ENCODE data around the gene MED25. TPM values are rescaled to one million over a fixed set of nuclear protein-coding genes. Genes with fewer than 3 reads are reported as not detected.

The MED25 gene
- total and polyA plus RNA-seq, 2 of the 8 experiments (the other 6 are each of a cell fraction or from before 2014, with no cell fraction given), result 21.6 to 71.4 TPM

DNA sequence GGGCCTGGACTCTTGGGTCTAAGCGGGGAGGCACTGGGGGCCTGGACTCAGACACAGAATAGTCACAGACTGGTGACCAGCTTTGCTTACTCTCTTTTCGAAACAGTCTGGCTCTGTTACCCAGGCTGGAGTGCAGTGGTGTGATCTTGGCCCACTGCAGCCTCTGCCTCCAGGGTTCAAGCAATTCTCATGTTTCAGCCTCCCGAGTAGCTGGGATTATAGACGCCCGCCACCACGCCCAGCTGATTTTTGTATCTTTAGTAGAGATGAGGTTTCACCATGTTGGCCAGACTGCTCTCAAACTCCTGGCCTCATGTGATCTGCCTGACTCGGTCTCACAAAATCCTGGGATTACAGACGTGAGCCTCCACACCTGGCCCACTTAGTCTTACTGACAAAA lies 11.1 kb downstream of the MED25 start:
- Histone ChIP-seq H4K5ac (ENCODE audit: insufficient read length, low read depth, low read length) (no peak overlapping the region), H4K91ac (replicated peaks; ENCODE audit: insufficient read length, low read length) (no peak overlapping the region), H3K79me2 (ENCODE audit: control insufficient read depth in 1 of 2, insufficient read depth in 2 of 2, low read length in 2 of 2) (peaks cover 0 to 16% of the 10 kb centered on the region in 2 experiments; a peak in 2 of 4 replicates), H3K18ac (ENCODE audit: extremely low read depth, low read length) (no peak overlapping the region), H4K8ac (ENCODE audit: extremely low read depth, insufficient read depth, low read length) (no peak overlapping the region; the same call in 1 of the 2 replicates), H2BK5ac (ENCODE audit: low read depth, low read length) (no peak overlapping the region), H2BK15ac (ENCODE audit: low read length) (no peak overlapping the region), H3K27me3 (replicated peaks in 1 of 4; ENCODE audit: control insufficient read depth in 3 of 4, extremely low read depth in 1 of 4, insufficient read depth in 3 of 4, low read length in 3 of 4) (no peaks in the 10 kb centered on the region), H3K4me2 (ENCODE audit: insufficient read depth in 1 of 2, low read depth in 2 of 2, low read length in 2 of 2) (no peak overlapping the region), H3K23me2 (ENCODE audit: low read depth, low read length) (no peaks in the 10 kb centered on the region), H3K4me3 (ENCODE audit: extremely low read depth in 1 of 4, insufficient read depth in 2 of 4, low read depth in 3 of 4, low read length in 4 of 4) (no peak overlapping the region), H3K14ac (ENCODE audit: insufficient read length) (no peak overlapping the region), H3K79me1 (ENCODE audit: low read depth, low read length) (peaks cover 13% of the 10 kb centered on the region), H3K9me3 (ENCODE audit: insufficient read depth in 2 of 2, low read depth in 1 of 2, low read length in 1 of 2) (no peaks in the 10 kb centered on the region), H2BK120ac (replicated peaks; ENCODE audit: low read depth, low read length) (no peak overlapping the region), H3K56ac (replicated peaks; ENCODE audit: insufficient read length, low read depth, low read length) (no peak overlapping the region), H2AFZ (ENCODE audit: low read length) (no peak overlapping the region), H3K9ac (replicated peaks in 1 of 4; ENCODE audit: extremely low read depth in 1 of 4, low read depth in 3 of 4, low read length in 3 of 4) (no peak overlapping the region), H3K4ac (replicated peaks; ENCODE audit: insufficient read length, low read depth, low read length) (no peak overlapping the region), H2AK5ac (ENCODE audit: low read depth, low read length) (no peak overlapping the region), H4K20me1 (replicated peaks in 1 of 2; ENCODE audit: control insufficient read depth in 1 of 2, insufficient read depth in 2 of 2, low read length in 2 of 2) (peaks cover 9 to 13% of the 10 kb centered on the region in 2 experiments), H3K4me1 (replicated peaks in 1 of 4; ENCODE audit: control insufficient read depth in 3 of 4, insufficient read depth in 4 of 4, low read length in 3 of 4) (no peaks in the 10 kb centered on the region), H3K27ac (ENCODE audit: low read depth, low read length) (no peak overlapping the region), H2BK20ac (ENCODE audit: low read length) (no peak overlapping the region), H2BK12ac (ENCODE audit: low read depth, low read length) (no peak overlapping the region), H3K23ac (ENCODE audit: insufficient read length) (no peak overlapping the region), H3K36me3 (ENCODE audit: control insufficient read depth in 2 of 4, insufficient read depth in 4 of 4, low read length in 3 of 4) (peaks cover 10 to 29% (median 19%) of the 10 kb centered on the region in 4 experiments; a peak in 5 of 8 replicates)
- no peak for FAIRE-seq
- POLR2A ChIA-PET (ENCODE audit: partially characterized antibody), result interaction anchor here (1.0 to 2.7 kb wide), 5 partner anchors 8 to 22 kb away, joined by 3 to 9 read pairs (median 4); partner anchors contain the start of genes FUZ, MED25 and PTOV1
- TF ChIP-seq ZNF274 (IDR thresholded peaks at IDR 0.05; ENCODE audit: borderline replicate concordance, extremely low read depth, low read length) (no peak), CBX8 (IDR thresholded peaks at IDR 0.05; ENCODE audit: borderline replicate concordance, low read depth, low read length) (no peak), GABPA (IDR thresholded peaks at IDR 0.05; ENCODE audit: borderline replicate concordance, insufficient read depth, low read length) (no peak), KDM1A (IDR thresholded peaks at IDR 0.05; ENCODE audit: borderline replicate concordance, low read length) (no peak), TCF12 (IDR thresholded peaks at IDR 0.05; ENCODE audit: low read depth, low read length) (no peak)
- TF ChIP-seq, protein P1, sequence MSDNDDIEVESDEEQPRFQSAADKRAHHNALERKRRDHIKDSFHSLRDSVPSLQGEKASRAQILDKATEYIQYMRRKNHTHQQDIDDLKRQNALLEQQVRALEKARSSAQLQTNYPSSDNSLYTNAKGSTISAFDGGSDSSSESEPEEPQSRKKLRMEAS (IDR thresholded peaks at IDR 0.05), result no peak
- WGBS, 2 experiments (ENCODE audit: extremely low coverage in 1 of 2, insufficient coverage in 1 of 2, insufficient read length in 1 of 2, insufficient replicate concordance in 2 of 2, low coverage in 1 of 2, low lambda C conversion rate in 2 of 2, missing lambda C conversion rate in 1 of 2), result 91% methylated on average over 8 of the region's 8 CpGs; no CpG with 5 or more reads in 1 of the 2 experiments
- CTCF ChIA-PET (ENCODE audit: partially characterized antibody), result interaction anchor here (1.0 to 2.0 kb wide), 5 partner anchors 8 to 34 kb away, joined by 3 to 5 read pairs (median 3); no protein-coding TSS in a partner anchor
- no peak for DNase-seq (ENCODE audit: low read depth in 1 of 2, low spot score in 2 of 2)
